Thyroid gland (tissue), 4 donors: ENCODE measurements around the gene EIF5.

ENCODE experiments used
- POLR2A ChIP-seq, 2 donors: fragments of 450-650 bp; IDR thresholded peaks; one replicate each; pipeline ENCODE4 v1.6.1; 2017; ENCODE audit warnings: antibody characterized with exemption in 2 of 2, mild to moderate bottlenecking in 2 of 2, moderate library complexity in 1 of 2
- TF ChIP-seq, protein P1 (sequence below), 6 experiments: fragments of 200-600 bp in 3 of 6; fragments of 450-650 bp in 3 of 6; sonication (generic) in 3 of 6; IDR thresholded peaks; one replicate each; pipeline ENCODE4 v1.5.1; 2016 to 2019; ENCODE audit warnings: antibody characterized with exemption in 6 of 6, mild to moderate bottlenecking in 2 of 6, inconsistent platforms in 1 of 6, moderate library complexity in 1 of 6

GRCh38 chr14:103343905-103344797 lies 10.1 kb downstream of the EIF5 start:
- TF ChIP-seq, protein P1, sequence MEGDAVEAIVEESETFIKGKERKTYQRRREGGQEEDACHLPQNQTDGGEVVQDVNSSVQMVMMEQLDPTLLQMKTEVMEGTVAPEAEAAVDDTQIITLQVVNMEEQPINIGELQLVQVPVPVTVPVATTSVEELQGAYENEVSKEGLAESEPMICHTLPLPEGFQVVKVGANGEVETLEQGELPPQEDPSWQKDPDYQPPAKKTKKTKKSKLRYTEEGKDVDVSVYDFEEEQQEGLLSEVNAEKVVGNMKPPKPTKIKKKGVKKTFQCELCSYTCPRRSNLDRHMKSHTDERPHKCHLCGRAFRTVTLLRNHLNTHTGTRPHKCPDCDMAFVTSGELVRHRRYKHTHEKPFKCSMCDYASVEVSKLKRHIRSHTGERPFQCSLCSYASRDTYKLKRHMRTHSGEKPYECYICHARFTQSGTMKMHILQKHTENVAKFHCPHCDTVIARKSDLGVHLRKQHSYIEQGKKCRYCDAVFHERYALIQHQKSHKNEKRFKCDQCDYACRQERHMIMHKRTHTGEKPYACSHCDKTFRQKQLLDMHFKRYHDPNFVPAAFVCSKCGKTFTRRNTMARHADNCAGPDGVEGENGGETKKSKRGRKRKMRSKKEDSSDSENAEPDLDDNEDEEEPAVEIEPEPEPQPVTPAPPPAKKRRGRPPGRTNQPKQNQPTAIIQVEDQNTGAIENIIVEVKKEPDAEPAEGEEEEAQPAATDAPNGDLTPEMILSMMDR (IDR thresholded peaks at IDR 0.05), result no peak
- no peak for TF ChIP-seq POLR2A (IDR thresholded peaks at IDR 0.05)
